Ishikawa (cell line): ENCODE data around the gene CALR.

Source experiments
- CEBPB ChIP-seq: IDR thresholded peaks from 2 replicates; pipeline ENCODE4 v1.6.1; 2012
- CREB1 ChIP-seq: IDR thresholded peaks from 2 replicates; pipeline ENCODE4 v1.6.1; 2012; ENCODE audit warnings: low read depth
- EGR1 ChIP-seq: IDR thresholded peaks from 2 replicates; pipeline ENCODE4 v1.6.1; 2012
- EP300 ChIP-seq: IDR thresholded peaks from 2 replicates; pipeline ENCODE4 v1.6.1; 2012; ENCODE audit warnings: borderline replicate concordance
- FOXM1 ChIP-seq: IDR thresholded peaks from 2 replicates; pipeline ENCODE4 v1.6.1; 2012; ENCODE audit warnings: low read depth, borderline replicate concordance
- MAX ChIP-seq: IDR thresholded peaks from 2 replicates; pipeline ENCODE4 v1.6.1; 2012
- NFIC ChIP-seq: IDR thresholded peaks from 2 replicates; pipeline ENCODE4 v1.6.1; 2012
- RAD21 ChIP-seq: IDR thresholded peaks from 2 replicates; pipeline ENCODE4 v1.6.1; 2012; ENCODE audit warnings: low read depth
- TAF1 ChIP-seq: IDR thresholded peaks from 2 replicates; pipeline ENCODE4 v1.6.1; 2012; ENCODE audit warnings: low read depth, mild to moderate bottlenecking
- TCF12 ChIP-seq: IDR thresholded peaks from 2 replicates; pipeline ENCODE4 v1.6.1; 2012; ENCODE audit warnings: low read depth
- TEAD4 ChIP-seq: IDR thresholded peaks from 2 replicates; pipeline ENCODE4 v1.6.1; 2012
- USF1 ChIP-seq: IDR thresholded peaks from 2 replicates; pipeline ENCODE4 v1.6.1; 2012
- YY1 ChIP-seq: IDR thresholded peaks from 2 replicates; pipeline ENCODE4 v1.6.1; 2012; ENCODE audit warnings: low read depth
- ZBTB7A ChIP-seq: IDR thresholded peaks from 2 replicates; pipeline ENCODE4 v1.6.1; 2012; ENCODE audit warnings: low read depth
- TF ChIP-seq, protein P1 (sequence below): IDR thresholded peaks from 2 replicates; pipeline ENCODE4 v1.6.1; 2012; ENCODE audit warnings: low read depth, mild to moderate bottlenecking

Gene CALR

DNA sequence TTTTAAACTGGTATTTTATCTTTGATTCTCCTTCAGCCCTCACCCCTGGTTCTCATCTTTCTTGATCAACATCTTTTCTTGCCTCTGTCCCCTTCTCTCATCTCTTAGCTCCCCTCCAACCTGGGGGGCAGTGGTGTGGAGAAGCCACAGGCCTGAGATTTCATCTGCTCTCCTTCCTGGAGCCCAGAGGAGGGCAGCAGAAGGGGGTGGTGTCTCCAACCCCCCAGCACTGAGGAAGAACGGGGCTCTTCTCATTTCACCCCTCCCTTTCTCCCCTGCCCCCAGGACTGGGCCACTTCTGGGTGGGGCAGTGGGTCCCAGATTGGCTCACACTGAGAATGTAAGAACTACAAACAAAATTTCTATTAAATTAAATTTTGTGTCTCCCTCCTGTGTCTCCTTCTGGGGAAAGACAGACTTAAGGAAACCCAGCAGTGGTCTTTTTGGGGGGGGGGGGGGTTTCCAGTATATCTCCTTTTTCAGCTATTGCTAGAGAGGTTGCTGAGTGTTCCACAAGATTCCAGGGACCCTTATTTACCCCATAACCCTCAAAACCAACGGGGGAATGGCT lies 5.8 kb downstream of the CALR start:
- TF ChIP-seq TCF12 (no peak), YY1 (no peak), RAD21 (no peak), USF1 (no peak), TEAD4 (no peak), CREB1 (no peak), FOXM1 (no peak), MAX (no peak), EP300 (no peak), ZBTB7A (no peak), CEBPB (no peak), EGR1 (no peak), TAF1 (no peak), NFIC (no peak)
- TF ChIP-seq, protein P1, sequence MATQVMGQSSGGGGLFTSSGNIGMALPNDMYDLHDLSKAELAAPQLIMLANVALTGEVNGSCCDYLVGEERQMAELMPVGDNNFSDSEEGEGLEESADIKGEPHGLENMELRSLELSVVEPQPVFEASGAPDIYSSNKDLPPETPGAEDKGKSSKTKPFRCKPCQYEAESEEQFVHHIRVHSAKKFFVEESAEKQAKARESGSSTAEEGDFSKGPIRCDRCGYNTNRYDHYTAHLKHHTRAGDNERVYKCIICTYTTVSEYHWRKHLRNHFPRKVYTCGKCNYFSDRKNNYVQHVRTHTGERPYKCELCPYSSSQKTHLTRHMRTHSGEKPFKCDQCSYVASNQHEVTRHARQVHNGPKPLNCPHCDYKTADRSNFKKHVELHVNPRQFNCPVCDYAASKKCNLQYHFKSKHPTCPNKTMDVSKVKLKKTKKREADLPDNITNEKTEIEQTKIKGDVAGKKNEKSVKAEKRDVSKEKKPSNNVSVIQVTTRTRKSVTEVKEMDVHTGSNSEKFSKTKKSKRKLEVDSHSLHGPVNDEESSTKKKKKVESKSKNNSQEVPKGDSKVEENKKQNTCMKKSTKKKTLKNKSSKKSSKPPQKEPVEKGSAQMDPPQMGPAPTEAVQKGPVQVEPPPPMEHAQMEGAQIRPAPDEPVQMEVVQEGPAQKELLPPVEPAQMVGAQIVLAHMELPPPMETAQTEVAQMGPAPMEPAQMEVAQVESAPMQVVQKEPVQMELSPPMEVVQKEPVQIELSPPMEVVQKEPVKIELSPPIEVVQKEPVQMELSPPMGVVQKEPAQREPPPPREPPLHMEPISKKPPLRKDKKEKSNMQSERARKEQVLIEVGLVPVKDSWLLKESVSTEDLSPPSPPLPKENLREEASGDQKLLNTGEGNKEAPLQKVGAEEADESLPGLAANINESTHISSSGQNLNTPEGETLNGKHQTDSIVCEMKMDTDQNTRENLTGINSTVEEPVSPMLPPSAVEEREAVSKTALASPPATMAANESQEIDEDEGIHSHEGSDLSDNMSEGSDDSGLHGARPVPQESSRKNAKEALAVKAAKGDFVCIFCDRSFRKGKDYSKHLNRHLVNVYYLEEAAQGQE = no peak

- TF ChIP-seq USF1 (peak; percentile 99), TAF1 (peak; percentile 98), NFIC (no peak), ZBTB7A (no peak), FOXM1 (no peak), EGR1 (peak; percentile 56; the same call in 1 of the 2 replicates), RAD21 (no peak), TCF12 (no peak; the same call in 1 of the 2 replicates), MAX (peak; percentile 96), TEAD4 (0 out of 2 replicates have a peak, but pooled peaks have one; percentile 22), CREB1 (peak; percentile 97), YY1 (peak; percentile 96), CEBPB (no peak), EP300 (no peak)
- TF ChIP-seq, protein P1 = no peak
Measured at GRCh38 chr19:12945479-12946091, 7.2 kb downstream of the CALR start, which contains the start of gene RAD23A. Gene RAD23A, plus strand, starts transcription at chr19:12945862. Its CDS starts 87 bp downstream, at chr19:12945949.

DNA sequence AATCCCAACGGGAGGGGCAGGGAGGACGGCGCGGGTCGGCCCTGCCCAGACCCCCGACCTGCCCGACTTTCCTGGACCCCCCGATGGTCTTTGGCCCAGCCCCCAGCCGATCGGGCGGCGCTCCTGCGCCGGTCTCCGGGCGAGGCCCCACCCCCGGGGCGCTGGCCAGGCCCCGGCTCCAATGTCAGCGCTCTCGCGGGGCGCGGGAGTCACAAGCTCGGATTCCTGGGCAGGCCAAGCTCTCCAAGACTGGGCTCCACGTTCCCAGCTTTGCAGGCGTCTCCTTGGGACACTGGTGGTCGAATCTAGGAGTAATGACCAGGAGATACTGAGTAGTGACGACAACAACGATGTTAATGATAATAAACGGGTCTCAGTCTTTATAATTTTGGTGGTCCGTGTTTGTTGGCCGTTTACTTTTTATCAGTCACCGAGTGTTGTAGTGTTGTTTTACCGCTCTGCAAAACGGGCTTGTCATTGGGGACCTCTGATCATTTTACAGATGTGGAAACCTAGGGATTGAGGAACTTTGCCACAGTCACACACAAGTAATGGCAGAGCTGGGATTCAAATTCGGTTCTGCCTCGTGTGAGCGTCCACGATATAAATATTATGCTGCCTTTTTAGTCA lies 7.8 kb downstream of the CALR start:
- TF ChIP-seq CREB1 (no peak), MAX (no peak), YY1 (no peak), NFIC (no peak), EGR1 (no peak), FOXM1 (no peak), CEBPB (no peak), RAD21 (no peak), TCF12 (no peak), USF1 (no peak), ZBTB7A (peak; percentile 77; the same call in 1 of the 2 replicates), EP300 (no peak), TEAD4 (no peak), TAF1 (peak; percentile 38; the same call in 1 of the 2 replicates)
- TF ChIP-seq, protein P1 = no peak
